SK-N-SH treated with all-trans-retinoic acid at 6 μM for 48 hours (cell line): Measurements from ENCODE around the gene DNMT3L.
"Not testable (repeated sequence)": the region's sequence is repeated elsewhere in the genome, so short reads cannot be mapped to it uniquely, and the experiment has no call there.

Experiments used
- ARNTL ChIP-seq: fragments of 450-650 bp; formaldehyde crosslinking; IDR thresholded peaks from 2 replicates; pipeline ENCODE4 v1.5.0; 2020; ENCODE audit warnings: low read depth, mild to moderate bottlenecking, moderate library complexity, borderline replicate concordance
- CSRNP3 ChIP-seq: fragments of 250-450 bp; sonication (Bioruptor Pico); IDR thresholded peaks from 2 replicates; pipeline ENCODE4 v1.5.1; 2021; ENCODE audit warnings: mild to moderate bottlenecking, moderate library complexity
- OSR1 ChIP-seq: fragments of 250-450 bp; sonication (Bioruptor Pico); IDR thresholded peaks from 2 replicates; pipeline ENCODE4 v1.8.0; 2022; ENCODE audit warnings: moderate library complexity, mild to moderate bottlenecking, inconsistent platforms
- PATZ1 ChIP-seq: fragments of 250-450 bp; sonication (Bioruptor Pico); IDR thresholded peaks from 2 replicates; pipeline ENCODE4 v1.8.0; 2020; ENCODE audit warnings: mild to moderate bottlenecking, moderate library complexity, borderline replicate concordance
- POU6F1 ChIP-seq: fragments of 250-450 bp; sonication (Bioruptor Pico); IDR thresholded peaks from 2 replicates; pipeline ENCODE4 v1.8.0; 2021; ENCODE audit warnings: low read depth, mild to moderate bottlenecking, moderate library complexity, borderline replicate concordance
- ZC3H10 ChIP-seq: fragments of 250-450 bp; sonication (Bioruptor Pico); IDR thresholded peaks from 2 replicates; pipeline ENCODE4 v1.5.1; 2021; ENCODE audit warnings: mild to moderate bottlenecking, moderate library complexity
- ZFP30 ChIP-seq: fragments of 450-650 bp; formaldehyde crosslinking; IDR thresholded peaks from 2 replicates; pipeline ENCODE4 v1.5.0; 2022; ENCODE audit warnings: mild to moderate bottlenecking, moderate library complexity
- ZNF565 ChIP-seq: fragments of 450-650 bp; formaldehyde crosslinking; conservative IDR thresholded peaks from 2 replicates; pipeline ENCODE4 v1.5.0; 2020; ENCODE audit warnings: low read depth, mild to moderate bottlenecking, moderate library complexity
- ZNF70 ChIP-seq: fragments of 450-650 bp; formaldehyde crosslinking; IDR thresholded peaks from 2 replicates; pipeline ENCODE4 v1.5.0; 2020; ENCODE audit warnings: mild to moderate bottlenecking, moderate library complexity

GRCh38 chr21:44223334-44223733 is 38.4 kb downstream of the DNMT3L start:
- TF ChIP-seq PATZ1; ZNF70; ZC3H10 (CRISPR knock-in tag); OSR1 (CRISPR knock-in tag); ZFP30 (CRISPR knock-in tag); ZNF565 (CRISPR knock-in tag); CSRNP3 (CRISPR knock-in tag); ARNTL (CRISPR knock-in tag); POU6F1: not testable (repeated sequence)
